ENCODE results near the gene SLC25A1. TPM values are rescaled to one million over a fixed set of nuclear protein-coding genes. Genes with fewer than 3 reads are reported as not detected.

The SLC25A1 gene
- total and polyA plus RNA-seq, 2 experiments from 2014 or later = 141 to 242 TPM

DNA sequence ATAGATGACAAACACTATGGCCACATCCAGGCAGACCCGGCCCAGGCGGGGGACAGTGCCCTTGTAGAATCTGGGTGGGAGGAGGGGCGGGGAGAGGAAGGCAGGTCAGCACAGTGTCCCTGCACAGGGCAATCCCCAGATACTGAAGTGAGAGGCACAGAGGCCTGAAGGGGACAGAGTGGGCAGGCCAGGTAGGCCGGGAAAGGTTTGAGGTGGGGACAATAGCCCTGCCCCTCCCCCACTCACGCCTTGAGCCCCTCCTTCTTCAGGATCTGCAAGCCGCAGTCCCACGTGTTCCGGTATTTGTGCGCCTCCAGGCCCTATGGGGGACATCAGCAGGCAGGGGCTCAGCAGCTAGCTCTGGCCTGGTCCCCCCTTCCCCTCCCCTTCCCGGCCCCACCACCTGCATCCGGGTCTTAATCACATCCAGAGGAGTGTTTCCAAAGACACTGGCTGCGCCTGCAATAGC lies 2.3 kb downstream of the SLC25A1 start:
- H3K4me1 Mint-ChIP-seq = peaks cover 40% of the 10 kb centered on the region
- Histone ChIP-seq H3K27me3 (ENCODE audit: insufficient read depth) (0 out of 2 replicates have a peak, but pooled peaks cover under 1% of the 10 kb centered on the region), H3K9me2 (ENCODE audit: insufficient read depth) (no peaks in the 10 kb centered on the region), H3F3A (replicated peaks; ENCODE audit: low read depth) (peaks cover 33% of the 10 kb centered on the region), H4K20me1 (replicated peaks; ENCODE audit: insufficient read depth) (peaks cover 7% of the 10 kb centered on the region), H3K79me2 (replicated peaks; ENCODE audit: insufficient read depth) (peaks cover 32% of the 10 kb centered on the region), H3K36me3 (ENCODE audit: insufficient read depth) (no peaks in the 10 kb centered on the region), H2AFZ (no peak overlapping the region), H3K4me1 (ENCODE audit: insufficient read depth) (peaks cover 40% of the 10 kb centered on the region), H3K27ac (ENCODE audit: low read depth) (peak overlapping the region; percentile 72; the same call in 1 of the 2 replicates), H3K4me2 (peak overlapping the region; percentile 96), H3K4me3 (peak overlapping the region; percentile 62; the same call in 1 of the 2 replicates)
- H3K36me3 Mint-ChIP-seq (ENCODE audit: low read depth) = peaks cover 13% of the 10 kb centered on the region; the same call in 2 of the 3 replicates
- H3K4me3 Mint-ChIP-seq = peak overlapping the region; percentile 76
- H3K27ac Mint-ChIP-seq = peak overlapping the region; percentile 19
- H3K27me3 Mint-ChIP-seq (ENCODE audit: insufficient read depth, low read depth, poor library complexity) = peaks cover 38% of the 10 kb centered on the region
- H3K9me3 Mint-ChIP-seq = no peaks in the 10 kb centered on the region; the same call in 2 of the 3 replicates
- peak; percentile 60 for DNase-seq (ENCODE audit: low spot score)
- TF ChIP-seq, protein P1, sequence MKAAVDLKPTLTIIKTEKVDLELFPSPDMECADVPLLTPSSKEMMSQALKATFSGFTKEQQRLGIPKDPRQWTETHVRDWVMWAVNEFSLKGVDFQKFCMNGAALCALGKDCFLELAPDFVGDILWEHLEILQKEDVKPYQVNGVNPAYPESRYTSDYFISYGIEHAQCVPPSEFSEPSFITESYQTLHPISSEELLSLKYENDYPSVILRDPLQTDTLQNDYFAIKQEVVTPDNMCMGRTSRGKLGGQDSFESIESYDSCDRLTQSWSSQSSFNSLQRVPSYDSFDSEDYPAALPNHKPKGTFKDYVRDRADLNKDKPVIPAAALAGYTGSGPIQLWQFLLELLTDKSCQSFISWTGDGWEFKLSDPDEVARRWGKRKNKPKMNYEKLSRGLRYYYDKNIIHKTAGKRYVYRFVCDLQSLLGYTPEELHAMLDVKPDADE (IDR thresholded peaks at IDR 0.05) = no peak
- TF ChIP-seq, protein P2, sequence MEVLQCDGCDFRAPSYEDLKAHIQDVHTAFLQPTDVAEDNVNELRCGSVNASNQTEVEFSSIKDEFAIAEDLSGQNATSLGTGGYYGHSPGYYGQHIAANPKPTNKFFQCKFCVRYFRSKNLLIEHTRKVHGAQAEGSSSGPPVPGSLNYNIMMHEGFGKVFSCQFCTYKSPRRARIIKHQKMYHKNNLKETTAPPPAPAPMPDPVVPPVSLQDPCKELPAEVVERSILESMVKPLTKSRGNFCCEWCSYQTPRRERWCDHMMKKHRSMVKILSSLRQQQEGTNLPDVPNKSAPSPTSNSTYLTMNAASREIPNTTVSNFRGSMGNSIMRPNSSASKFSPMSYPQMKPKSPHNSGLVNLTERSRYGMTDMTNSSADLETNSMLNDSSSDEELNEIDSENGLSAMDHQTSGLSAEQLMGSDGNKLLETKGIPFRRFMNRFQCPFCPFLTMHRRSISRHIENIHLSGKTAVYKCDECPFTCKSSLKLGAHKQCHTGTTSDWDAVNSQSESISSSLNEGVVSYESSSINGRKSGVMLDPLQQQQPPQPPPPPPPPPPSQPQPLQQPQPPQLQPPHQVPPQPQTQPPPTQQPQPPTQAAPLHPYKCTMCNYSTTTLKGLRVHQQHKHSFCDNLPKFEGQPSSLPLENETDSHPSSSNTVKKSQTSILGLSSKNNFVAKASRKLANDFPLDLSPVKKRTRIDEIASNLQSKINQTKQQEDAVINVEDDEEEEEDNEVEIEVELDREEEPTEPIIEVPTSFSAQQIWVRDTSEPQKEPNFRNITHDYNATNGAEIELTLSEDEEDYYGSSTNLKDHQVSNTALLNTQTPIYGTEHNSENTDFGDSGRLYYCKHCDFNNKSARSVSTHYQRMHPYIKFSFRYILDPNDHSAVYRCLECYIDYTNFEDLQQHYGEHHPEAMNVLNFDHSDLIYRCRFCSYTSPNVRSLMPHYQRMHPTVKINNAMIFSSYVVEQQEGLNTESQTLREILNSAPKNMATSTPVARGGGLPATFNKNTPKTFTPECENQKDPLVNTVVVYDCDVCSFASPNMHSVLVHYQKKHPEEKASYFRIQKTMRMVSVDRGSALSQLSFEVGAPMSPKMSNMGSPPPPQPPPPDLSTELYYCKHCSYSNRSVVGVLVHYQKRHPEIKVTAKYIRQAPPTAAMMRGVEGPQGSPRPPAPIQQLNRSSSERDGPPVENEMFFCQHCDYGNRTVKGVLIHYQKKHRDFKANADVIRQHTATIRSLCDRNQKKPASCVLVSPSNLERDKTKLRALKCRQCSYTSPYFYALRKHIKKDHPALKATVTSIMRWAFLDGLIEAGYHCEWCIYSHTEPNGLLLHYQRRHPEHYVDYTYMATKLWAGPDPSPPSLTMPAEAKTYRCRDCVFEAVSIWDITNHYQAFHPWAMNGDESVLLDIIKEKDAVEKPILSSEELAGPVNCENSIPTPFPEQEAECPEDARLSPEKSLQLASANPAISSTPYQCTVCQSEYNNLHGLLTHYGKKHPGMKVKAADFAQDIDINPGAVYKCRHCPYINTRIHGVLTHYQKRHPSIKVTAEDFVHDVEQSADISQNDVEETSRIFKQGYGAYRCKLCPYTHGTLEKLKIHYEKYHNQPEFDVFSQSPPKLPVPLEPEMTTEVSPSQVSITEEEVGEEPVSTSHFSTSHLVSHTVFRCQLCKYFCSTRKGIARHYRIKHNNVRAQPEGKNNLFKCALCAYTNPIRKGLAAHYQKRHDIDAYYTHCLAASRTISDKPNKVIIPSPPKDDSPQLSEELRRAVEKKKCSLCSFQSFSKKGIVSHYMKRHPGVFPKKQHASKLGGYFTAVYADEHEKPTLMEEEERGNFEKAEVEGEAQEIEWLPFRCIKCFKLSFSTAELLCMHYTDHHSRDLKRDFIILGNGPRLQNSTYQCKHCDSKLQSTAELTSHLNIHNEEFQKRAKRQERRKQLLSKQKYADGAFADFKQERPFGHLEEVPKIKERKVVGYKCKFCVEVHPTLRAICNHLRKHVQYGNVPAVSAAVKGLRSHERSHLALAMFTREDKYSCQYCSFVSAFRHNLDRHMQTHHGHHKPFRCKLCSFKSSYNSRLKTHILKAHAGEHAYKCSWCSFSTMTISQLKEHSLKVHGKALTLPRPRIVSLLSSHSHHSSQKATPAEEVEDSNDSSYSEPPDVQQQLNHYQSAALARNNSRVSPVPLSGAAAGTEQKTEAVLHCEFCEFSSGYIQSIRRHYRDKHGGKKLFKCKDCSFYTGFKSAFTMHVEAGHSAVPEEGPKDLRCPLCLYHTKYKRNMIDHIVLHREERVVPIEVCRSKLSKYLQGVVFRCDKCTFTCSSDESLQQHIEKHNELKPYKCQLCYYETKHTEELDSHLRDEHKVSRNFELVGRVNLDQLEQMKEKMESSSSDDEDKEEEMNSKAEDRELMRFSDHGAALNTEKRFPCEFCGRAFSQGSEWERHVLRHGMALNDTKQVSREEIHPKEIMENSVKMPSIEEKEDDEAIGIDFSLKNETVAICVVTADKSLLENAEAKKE (CRISPR knock-in tag; IDR thresholded peaks at IDR 0.05) = no peak
- TF ChIP-seq EZH2phosphoT487 (IDR thresholded peaks at IDR 0.05; ENCODE audit: unreplicated experiment) (no peak), POLR2AphosphoS5 (IDR thresholded peaks at IDR 0.05; ENCODE audit: low read depth) (no peak; the same call in 1 of the 2 replicates), CREB1 (CRISPR knock-in tag; IDR thresholded peaks at IDR 0.05; ENCODE audit: low read depth) (no peak), ZNF331 (CRISPR knock-in tag; IDR thresholded peaks at IDR 0.05; ENCODE audit: low read depth) (no peak), ZNF114 (CRISPR knock-in tag; IDR thresholded peaks at IDR 0.05) (no peak), EZH2 (IDR thresholded peaks at IDR 0.05; ENCODE audit: low read depth, unreplicated experiment) (no peak), STAT1 (IDR thresholded peaks at IDR 0.05; ENCODE audit: unreplicated experiment) (no peak), JUNB (IDR thresholded peaks at IDR 0.05; ENCODE audit: unreplicated experiment) (no peak), NANOG (IDR thresholded peaks at IDR 0.05; ENCODE audit: borderline replicate concordance) (no peak)
- TF ChIP-seq, protein P3, sequence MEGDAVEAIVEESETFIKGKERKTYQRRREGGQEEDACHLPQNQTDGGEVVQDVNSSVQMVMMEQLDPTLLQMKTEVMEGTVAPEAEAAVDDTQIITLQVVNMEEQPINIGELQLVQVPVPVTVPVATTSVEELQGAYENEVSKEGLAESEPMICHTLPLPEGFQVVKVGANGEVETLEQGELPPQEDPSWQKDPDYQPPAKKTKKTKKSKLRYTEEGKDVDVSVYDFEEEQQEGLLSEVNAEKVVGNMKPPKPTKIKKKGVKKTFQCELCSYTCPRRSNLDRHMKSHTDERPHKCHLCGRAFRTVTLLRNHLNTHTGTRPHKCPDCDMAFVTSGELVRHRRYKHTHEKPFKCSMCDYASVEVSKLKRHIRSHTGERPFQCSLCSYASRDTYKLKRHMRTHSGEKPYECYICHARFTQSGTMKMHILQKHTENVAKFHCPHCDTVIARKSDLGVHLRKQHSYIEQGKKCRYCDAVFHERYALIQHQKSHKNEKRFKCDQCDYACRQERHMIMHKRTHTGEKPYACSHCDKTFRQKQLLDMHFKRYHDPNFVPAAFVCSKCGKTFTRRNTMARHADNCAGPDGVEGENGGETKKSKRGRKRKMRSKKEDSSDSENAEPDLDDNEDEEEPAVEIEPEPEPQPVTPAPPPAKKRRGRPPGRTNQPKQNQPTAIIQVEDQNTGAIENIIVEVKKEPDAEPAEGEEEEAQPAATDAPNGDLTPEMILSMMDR (conservative IDR thresholded peaks at IDR 0.05; ENCODE audit: low read depth in 2 of 2) = no peak
- TF ChIP-seq, protein P4, sequence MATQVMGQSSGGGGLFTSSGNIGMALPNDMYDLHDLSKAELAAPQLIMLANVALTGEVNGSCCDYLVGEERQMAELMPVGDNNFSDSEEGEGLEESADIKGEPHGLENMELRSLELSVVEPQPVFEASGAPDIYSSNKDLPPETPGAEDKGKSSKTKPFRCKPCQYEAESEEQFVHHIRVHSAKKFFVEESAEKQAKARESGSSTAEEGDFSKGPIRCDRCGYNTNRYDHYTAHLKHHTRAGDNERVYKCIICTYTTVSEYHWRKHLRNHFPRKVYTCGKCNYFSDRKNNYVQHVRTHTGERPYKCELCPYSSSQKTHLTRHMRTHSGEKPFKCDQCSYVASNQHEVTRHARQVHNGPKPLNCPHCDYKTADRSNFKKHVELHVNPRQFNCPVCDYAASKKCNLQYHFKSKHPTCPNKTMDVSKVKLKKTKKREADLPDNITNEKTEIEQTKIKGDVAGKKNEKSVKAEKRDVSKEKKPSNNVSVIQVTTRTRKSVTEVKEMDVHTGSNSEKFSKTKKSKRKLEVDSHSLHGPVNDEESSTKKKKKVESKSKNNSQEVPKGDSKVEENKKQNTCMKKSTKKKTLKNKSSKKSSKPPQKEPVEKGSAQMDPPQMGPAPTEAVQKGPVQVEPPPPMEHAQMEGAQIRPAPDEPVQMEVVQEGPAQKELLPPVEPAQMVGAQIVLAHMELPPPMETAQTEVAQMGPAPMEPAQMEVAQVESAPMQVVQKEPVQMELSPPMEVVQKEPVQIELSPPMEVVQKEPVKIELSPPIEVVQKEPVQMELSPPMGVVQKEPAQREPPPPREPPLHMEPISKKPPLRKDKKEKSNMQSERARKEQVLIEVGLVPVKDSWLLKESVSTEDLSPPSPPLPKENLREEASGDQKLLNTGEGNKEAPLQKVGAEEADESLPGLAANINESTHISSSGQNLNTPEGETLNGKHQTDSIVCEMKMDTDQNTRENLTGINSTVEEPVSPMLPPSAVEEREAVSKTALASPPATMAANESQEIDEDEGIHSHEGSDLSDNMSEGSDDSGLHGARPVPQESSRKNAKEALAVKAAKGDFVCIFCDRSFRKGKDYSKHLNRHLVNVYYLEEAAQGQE (IDR thresholded peaks at IDR 0.05; ENCODE audit: unreplicated experiment) = no peak
- no peak for ATAC-seq

Data from GM23338 (cell line).